ENCODE measurements around the gene FOXA1. TPM values are rescaled to one million over a fixed set of nuclear protein-coding genes. Genes with fewer than 3 reads are reported as not detected.

The FOXA1 gene
- total RNA-seq, 1 experiment from 2014 or later: 0.07 TPM

DNA sequence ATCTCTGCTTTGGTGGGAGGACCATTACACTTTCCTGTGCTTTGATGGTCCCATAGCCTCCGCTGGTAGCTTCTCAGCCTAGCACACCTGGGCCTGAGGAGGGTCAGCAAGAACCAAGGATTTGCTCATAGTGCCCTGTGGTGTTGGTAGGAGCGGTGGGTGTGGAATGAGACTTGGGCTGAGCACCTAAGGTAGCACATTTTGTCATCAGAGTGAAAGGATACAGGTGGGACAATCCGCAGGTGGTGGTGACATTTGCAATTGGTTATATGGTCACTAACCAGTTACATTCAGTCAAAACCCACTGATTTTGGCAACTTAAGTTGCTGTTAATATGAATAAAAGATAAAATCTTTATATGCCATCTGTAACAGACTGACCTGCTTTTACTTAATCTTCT lies 47.1 kb upstream of the FOXA1 start:
- Histone ChIP-seq H3T11ph (ENCODE audit: low read length) (no peak overlapping the region), H3K79me2 (ENCODE audit: insufficient read depth, low read length) (no peaks in the 10 kb centered on the region), H2BK15ac (ENCODE audit: low read depth, low read length) (no peak overlapping the region), H3K18ac (ENCODE audit: insufficient read length, low read depth, low read length) (no peak overlapping the region), H2BK12ac (ENCODE audit: insufficient read length, low read depth, low read length) (no peak overlapping the region), H2BK20ac (ENCODE audit: low read depth, low read length, poor library complexity, severe bottlenecking) (no peak overlapping the region), H4K20me1 (ENCODE audit: control insufficient read depth, insufficient read depth, insufficient read length) (no peaks in the 10 kb centered on the region), H3K27ac (ENCODE audit: insufficient read length, low read depth, low read length) (no peak overlapping the region), H4K5ac (ENCODE audit: insufficient read length, low read depth, low read length) (no peak overlapping the region), H3K9me3 (ENCODE audit: control insufficient read depth, low read depth, low read length) (no peaks in the 10 kb centered on the region), H2AK5ac (ENCODE audit: insufficient read length, low read length) (no peak overlapping the region), H3K4me2 (ENCODE audit: insufficient read depth, insufficient read length, low read length) (no peak overlapping the region), H3K4ac (ENCODE audit: low read depth, low read length) (no peak overlapping the region), H3K56ac (ENCODE audit: insufficient read length, low read depth, low read length) (no peak overlapping the region), H4K91ac (ENCODE audit: insufficient read length, low read depth, low read length) (no peak overlapping the region), H3K27me3 (ENCODE audit: insufficient read depth, low read length) (no peaks in the 10 kb centered on the region), H4K8ac (replicated peaks; ENCODE audit: insufficient read length, low read depth, low read length) (no peak overlapping the region), H3K23me2 (ENCODE audit: insufficient read length, low read depth, low read length, poor library complexity, severe bottlenecking) (no peaks in the 10 kb centered on the region), H3K4me1 (ENCODE audit: insufficient read depth, low read length) (no peaks in the 10 kb centered on the region), H3K79me1 (ENCODE audit: insufficient read depth, low read depth, low read length, poor library complexity, severe bottlenecking) (no peaks in the 10 kb centered on the region), H3K14ac (ENCODE audit: insufficient read depth, low read length) (no peak overlapping the region), H3K9ac (ENCODE audit: extremely low read depth, insufficient read length, low read length) (no peak overlapping the region), H2AFZ (ENCODE audit: low read length) (no peak overlapping the region), H3K23ac (ENCODE audit: insufficient read length, low read depth, low read length) (no peak overlapping the region), H2BK5ac (ENCODE audit: insufficient read length, low read length) (no peak overlapping the region), H2BK120ac (ENCODE audit: low read depth, low read length, poor library complexity, severe bottlenecking) (no peak overlapping the region)
- no CpG with 5 or more reads among the region's 3 CpGs for WGBS (ENCODE audit: extremely low coverage, insufficient read length, low lambda C conversion rate)
- TF ChIP-seq, protein P1, sequence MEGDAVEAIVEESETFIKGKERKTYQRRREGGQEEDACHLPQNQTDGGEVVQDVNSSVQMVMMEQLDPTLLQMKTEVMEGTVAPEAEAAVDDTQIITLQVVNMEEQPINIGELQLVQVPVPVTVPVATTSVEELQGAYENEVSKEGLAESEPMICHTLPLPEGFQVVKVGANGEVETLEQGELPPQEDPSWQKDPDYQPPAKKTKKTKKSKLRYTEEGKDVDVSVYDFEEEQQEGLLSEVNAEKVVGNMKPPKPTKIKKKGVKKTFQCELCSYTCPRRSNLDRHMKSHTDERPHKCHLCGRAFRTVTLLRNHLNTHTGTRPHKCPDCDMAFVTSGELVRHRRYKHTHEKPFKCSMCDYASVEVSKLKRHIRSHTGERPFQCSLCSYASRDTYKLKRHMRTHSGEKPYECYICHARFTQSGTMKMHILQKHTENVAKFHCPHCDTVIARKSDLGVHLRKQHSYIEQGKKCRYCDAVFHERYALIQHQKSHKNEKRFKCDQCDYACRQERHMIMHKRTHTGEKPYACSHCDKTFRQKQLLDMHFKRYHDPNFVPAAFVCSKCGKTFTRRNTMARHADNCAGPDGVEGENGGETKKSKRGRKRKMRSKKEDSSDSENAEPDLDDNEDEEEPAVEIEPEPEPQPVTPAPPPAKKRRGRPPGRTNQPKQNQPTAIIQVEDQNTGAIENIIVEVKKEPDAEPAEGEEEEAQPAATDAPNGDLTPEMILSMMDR (conservative IDR thresholded peaks at IDR 0.05): no peak
- Mint-ChIP-seq H3K4me3 (no peak overlapping the region), H3K27ac (no peak overlapping the region), H3K36me3 (ENCODE audit: insufficient read depth in 1 of 3, low read depth in 3 of 3) (no peaks in the 10 kb centered on the region), H3K4me1 (no peaks in the 10 kb centered on the region; a peak in 2 of 4 replicates), H3K9me3 (no peaks in the 10 kb centered on the region), H3K27me3 (ENCODE audit: low read depth) (peaks cover 7% of the 10 kb centered on the region)
- DNase-seq: no peak
